Fibroblast of villous mesenchyme (primary cell): Measurements from ENCODE around the gene OLIG2. TPM values are rescaled to one million over a fixed set of nuclear protein-coding genes. Genes with fewer than 3 reads are reported as not detected.

Experiments used
- DNase-seq: peaks from one replicate; pipeline ENCODE4 v3.0.0-alpha.2; 2010; ENCODE audit warnings: low read depth
- H3K4me3 ChIP-seq: 2 replicates; pipeline ENCODE4 v1.5.1; 2011; ENCODE audit warnings: low read depth, mild to moderate bottlenecking, low read length
- CTCF ChIP-seq: IDR thresholded peaks from 2 replicates; pipeline ENCODE4 v1.5.1; 2012; ENCODE audit warnings: low read depth, mild to moderate bottlenecking, low read length; ENCODE audit not compliant: insufficient read depth
- total RNA-seq: library from RNA; depleted of rRNA; stranded (reverse); fragments of >200 nt; gene quantifications from 2 replicates; pipeline ENCODE4 v1.2.3, GENCODE V29; 2012

Gene OLIG2
- total RNA-seq, 1 donor, result not detected

- DNase-seq, result peak; percentile 12
- H3K4me3 ChIP-seq, result no peak overlapping the region
- TF ChIP-seq CTCF, result no peak
These were observed 49.4 kb downstream of the OLIG2 start for GRCh38 chr21:33075128-33075527.

- no peak for TF ChIP-seq CTCF
- no peak for DNase-seq
- no peak overlapping the region for H3K4me3 ChIP-seq
These were observed 50.0 kb downstream of the OLIG2 start for GRCh38 chr21:33075596-33076195.

DNA sequence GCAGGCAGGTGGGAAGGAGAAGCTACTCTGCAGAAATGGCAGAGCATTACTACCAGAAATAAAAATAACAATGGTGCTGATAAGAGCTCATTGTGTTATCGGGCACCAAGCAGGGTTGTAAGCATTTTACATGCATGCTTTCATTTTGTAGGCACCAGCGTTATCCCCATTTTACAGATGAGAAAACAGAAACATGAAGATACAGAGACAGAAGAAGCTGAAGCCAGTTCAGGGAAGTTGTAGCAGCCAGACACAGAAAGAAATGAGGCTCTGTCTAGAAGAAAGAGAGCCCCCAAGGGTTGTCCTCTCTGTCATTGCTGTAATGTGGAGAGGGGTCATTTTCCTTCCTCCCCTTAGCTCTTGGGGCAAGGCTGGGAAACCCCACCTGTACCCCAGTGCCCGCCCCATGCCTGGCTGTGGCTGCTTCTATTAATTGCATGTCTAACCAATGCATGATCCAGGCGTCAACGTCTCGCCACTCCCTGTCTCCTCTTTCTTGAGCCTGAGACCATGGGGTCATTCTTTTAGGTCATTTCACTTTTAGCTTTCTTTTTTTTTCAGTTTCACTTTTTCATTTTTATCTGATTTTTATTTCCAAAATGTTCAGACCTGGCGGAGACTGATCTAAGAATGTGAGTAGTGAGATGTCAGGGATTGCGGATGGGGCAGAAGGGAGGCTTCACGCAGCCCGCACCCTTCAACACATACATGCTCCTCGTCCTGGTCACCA is 51.0 kb downstream of the OLIG2 start:
- no peak for DNase-seq
- TF ChIP-seq CTCF, result no peak
- no peak overlapping the region for H3K4me3 ChIP-seq

Other genes with a start within 250 kb of the OLIG2 start
- gene OLIG1, start 44.2 kb downstream of the OLIG2 start, total RNA-seq, result not detected in 2 replicates
- gene IFNAR2, start 204.0 kb downstream of the OLIG2 start, total RNA-seq, result 3.9 and 5.2 TPM in 2 replicates
- 34.5 and 60.9 TPM in 2 replicates for gene IL10RB, start 240.4 kb downstream of the OLIG2 start, total RNA-seq